GM12878 (cell line): ENCODE measurements around the gene PXMP2. TPM values are rescaled to one million over a fixed set of nuclear protein-coding genes. Genes with fewer than 3 reads are reported as not detected.
"Not testable (repeated sequence)": the region's sequence is repeated elsewhere in the genome, so short reads cannot be mapped to it uniquely, and the experiment has no call there.

Source experiments
- ATAC-seq: fragments of 200-7000 bp; cut with Tn5 transposase; 3 replicates; pipeline ENCODE4 v1.9.1; 2020; ENCODE audit warnings: mild to moderate bottlenecking, moderate library complexity
- BruUV-seq: library from RNA; stranded (reverse); fragments of 400-500 nt; replicated peaks from 2 replicates; lab custom pipeline; 2021; lab: Mats Ljungman, UMichigan
- CTCF ChIA-PET: fragments of 300-600 bp; sonication (Branson Sonifier 250); formaldehyde crosslinking; extraction: SDS; loops from one replicate; lab custom pipeline; 2021; ENCODE audit warnings: inconsistent platforms; lab: Yijun Ruan, JAX
- POLR2A ChIA-PET: fragments of 350-600 bp; formaldehyde crosslinking; extraction: SDS; loops from one replicate; lab custom pipeline; 2021; ENCODE audit warnings: inconsistent platforms; lab: Charles Lee
- RAD21 ChIA-PET: fragments of 300-600 bp; sonication (Branson Sonifier 250); formaldehyde crosslinking; loops from one replicate; lab custom pipeline; 2023; ENCODE audit warnings: antibody characterized with exemption; ENCODE audit not compliant: unreplicated experiment; lab: Charles Lee
- SMC1A ChIA-PET: fragments of 300-600 bp; sonication (Branson Sonifier 250); formaldehyde crosslinking; loops from one replicate; lab custom pipeline; 2023; ENCODE audit not compliant: unreplicated experiment, uncharacterized antibody; lab: Charles Lee
- DNase-seq: peaks from one replicate; pipeline ENCODE4 v3.0.0-alpha.2; 2011; ENCODE audit warnings: low read depth, low spot score
- FAIRE-seq: peaks from 3 replicates; lab custom pipeline; 2011; peaks lifted over from hg19 to GRCh38; lab: Jason Lieb, UNC
- H2AFZ ChIP-seq: 2 replicates; pipeline ENCODE4 v1.6.0; 2011; ENCODE audit warnings: low read depth, low read length, control low read depth; ENCODE audit not compliant: control insufficient read depth
- H3K27ac ChIP-seq: 2 replicates; pipeline ENCODE4 v1.5.1; 2011; ENCODE audit warnings: control low read depth; ENCODE audit not compliant: control insufficient read depth, insufficient read depth
- H3K27me3 ChIP-seq, 2 experiments: replicated peaks in 1 of 2; 2 replicates each; pipeline versions ENCODE4 v1.6.0 to v1.6.1; 2011; ENCODE audit warnings: low read length in 1 of 2; ENCODE audit not compliant: control insufficient read depth in 2 of 2, insufficient read depth in 2 of 2
- H3K36me3 ChIP-seq, 2 experiments: 2 replicates each; pipeline ENCODE4 v1.5.1; 2011; ENCODE audit warnings: low read length in 1 of 2; ENCODE audit not compliant: control insufficient read depth in 2 of 2, insufficient read depth in 2 of 2
- H3K4me1 ChIP-seq: 2 replicates; pipeline ENCODE4 v1.6.1; 2011; ENCODE audit warnings: mild to moderate bottlenecking, low read length, moderate library complexity, mixed read lengths; ENCODE audit not compliant: control insufficient read depth, insufficient read depth
- H3K4me2 ChIP-seq: 2 replicates; pipeline ENCODE4 v1.6.0; 2011; ENCODE audit warnings: control low read depth; ENCODE audit not compliant: control insufficient read depth, insufficient read depth
- H3K4me3 ChIP-seq: fragments of 200-600 bp; sonication (generic); 2 replicates; pipeline ENCODE4 v1.5.1; 2016
- H3K79me2 ChIP-seq: 2 replicates; pipeline ENCODE4 v1.6.0; 2011; ENCODE audit warnings: low read length; ENCODE audit not compliant: control insufficient read depth, insufficient read depth
- H3K9ac ChIP-seq: 2 replicates; pipeline ENCODE4 v1.8.0; 2011; ENCODE audit warnings: low read length, control low read depth, mixed read lengths; ENCODE audit not compliant: control insufficient read depth, insufficient read depth
- H3K9me3 ChIP-seq: replicated peaks from 3 replicates; pipeline ENCODE4 v1.5.1; 2011; ENCODE audit warnings: mild to moderate bottlenecking, low read length; ENCODE audit not compliant: control insufficient read depth, insufficient read depth
- H4K20me1 ChIP-seq: 2 replicates; pipeline ENCODE4 v1.6.0; 2011; ENCODE audit not compliant: control insufficient read depth, insufficient read depth
- MYC ChIP-seq: IDR thresholded peaks from 2 replicates; pipeline ENCODE4 v1.6.1; 2011; ENCODE audit warnings: mild to moderate bottlenecking, low read length, moderate library complexity, inconsistent platforms; ENCODE audit not compliant: insufficient read depth, insufficient replicate concordance, insufficient read length, severe bottlenecking
- WGBS: methylation state at CpG from one replicate; pipeline ENCODE4 v1.1.6; 2016; ENCODE audit warnings: low lambda C conversion rate; ENCODE audit not compliant: insufficient replicate concordance, insufficient coverage; ENCODE audit errors: missing lambda C conversion rate; 5-methylcytosine and 5-hydroxymethylcytosine counted together
- in situ Hi-C: fragments of 300-500 bp; cut with MboI; formaldehyde crosslinking; loops from 9 replicates; pipeline ENCODE4 v1.14.3; 2018; ENCODE audit warnings: mixed read lengths
- intact Hi-C: fragments of 100-400 bp; cut with micrococcal nuclease; formaldehyde crosslinking; loops from one replicate; pipeline ENCODE4 v1.14.2; 2022; ENCODE audit not compliant: unreplicated experiment
- polyA plus RNA-seq, 11 experiments: library from polyadenylated mRNA; depleted of rRNA in 4 of 11; unstranded in 6 of 11; stranded (reverse) in 5 of 11; fragments of >200 nt; fragmentation: Nextera tagmentation in 4 of 11; fragmentation: Illumina TruSeq in 1 of 11; extraction: Ambion mirVana in 4 of 11; extraction: Trizol in 1 of 11; gene quantifications; 1 replicate in 1 of 11; 2 replicates in 10 of 11; pipeline versions ENCODE4 v1.2.1 to v1.2.3, GENCODE V29; 2011 to 2016; ENCODE audit warnings: inconsistent platforms in 2 of 11, missing spikeins in 2 of 11, low read depth in 1 of 11
- total RNA-seq, 4 experiments: library from RNA; depleted of rRNA in 3 of 4; stranded (reverse); fragments of >200 nt in 3 of 4; fragmentation: Illumina TruSeq in 1 of 4; extraction: Trizol in 1 of 4; gene quantifications; 2 replicates each; pipeline versions ENCODE4 v1.2.1 to v1.2.3, GENCODE V29; 2013 to 2021

Gene PXMP2
- total and polyA plus RNA-seq, 10 of the 15 experiments (the other 5 are each of a cell fraction or from before 2014, with no cell fraction given): 4.0 to 97.8 (median 42.0) TPM

- POLR2A ChIA-PET, CTCF ChIA-PET: not testable (repeated sequence)
These were observed 7.5 kb downstream of the PXMP2 start for GRCh38 chr12:132694888-132695287.

DNA sequence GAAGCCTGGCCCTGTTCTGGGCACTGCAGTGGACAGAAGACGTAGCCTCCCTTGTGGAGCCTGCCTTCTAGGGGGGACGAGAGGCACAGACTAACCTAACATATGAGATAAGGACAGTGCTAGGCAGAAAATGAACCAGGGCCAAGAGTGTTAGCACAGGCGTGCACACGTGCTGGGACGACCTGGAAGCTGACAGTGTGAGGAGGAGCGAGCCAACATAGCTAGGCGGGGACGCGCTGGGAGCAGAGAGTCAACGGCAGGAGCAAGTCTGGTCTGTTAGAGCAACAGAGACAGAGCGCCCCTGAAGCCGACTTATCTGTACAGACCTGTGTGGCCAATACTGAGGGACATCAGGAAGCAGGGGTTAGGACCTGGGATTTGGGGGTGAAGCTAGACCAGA, 8.0 kb downstream of the PXMP2 start:
- RAD21 ChIA-PET: no interaction called here
- POLR2A ChIA-PET: no interaction called here
- TSS peak; percentile 35 for BruUV-seq

More at GRCh38 chr12:132694888-132695287, 7.5 kb downstream of the PXMP2 start:
- H2AFZ ChIP-seq, H3K36me3 ChIP-seq, DNase-seq, in situ Hi-C loops, H3K4me3 ChIP-seq, BruUV-seq, H3K27ac ChIP-seq, H3K27me3 ChIP-seq, H3K9ac ChIP-seq, FAIRE-seq, H3K4me2 ChIP-seq, H3K4me1 ChIP-seq, ATAC-seq, H3K9me3 ChIP-seq, RAD21 ChIA-PET, intact Hi-C loops, H4K20me1 ChIP-seq, H3K79me2 ChIP-seq: not testable (repeated sequence)
- SMC1A ChIA-PET: interaction anchor here (1.6 kb wide), 1 partner anchor 15 kb away, joined by 4 read pairs; the partner anchor contains the start of gene PGAM5
- 100% methylated on average over 3 of the region's 3 CpGs for WGBS

More for the DNA sequence above, 8.0 kb downstream of the PXMP2 start:
- Histone ChIP-seq H3K36me3 (peaks cover 5 to 6% of the 10 kb centered on the region in 2 experiments; a peak in 3 of 4 replicates), H3K4me3 (no peak overlapping the region), H3K27ac (no peak overlapping the region), H3K4me2 (no peak overlapping the region), H3K9me3 (peaks cover 2% of the 10 kb centered on the region; the same call in 1 of the 3 replicates), H3K79me2 (peaks cover 2% of the 10 kb centered on the region; the same call in 1 of the 2 replicates), H3K27me3 (no peaks in the 10 kb centered on the region), H2AFZ (no peak overlapping the region), H4K20me1 (no peaks in the 10 kb centered on the region), H3K4me1 (peaks cover 7% of the 10 kb centered on the region; the same call in 1 of the 2 replicates), H3K9ac (no peak overlapping the region)
- ATAC-seq (no peak), FAIRE-seq (no peak), DNase-seq (no peak)
- ChIA-PET SMC1A (interaction anchor here (1.6 kb wide), 1 partner anchor 14 kb away, joined by 4 read pairs; the partner anchor contains the start of gene PGAM5), CTCF (no interaction called here)
- WGBS: 98% methylated on average over 12 of the region's 12 CpGs
- intact Hi-C loops (no loop called here), in situ Hi-C loops (no loop called here)
- no peak for TF ChIP-seq MYC
